Activated CD8-positive, alpha-beta memory T cell treated with anti-CD3 and anti-CD28 coated beads for 24 hours (primary cell): ENCODE results near the gene CTNNA2.

Source experiments
- DNase-seq: peaks from one replicate; pipeline ENCODE4 v3.0.0-alpha.2; 2020

CTNNA2 gene

DNA sequence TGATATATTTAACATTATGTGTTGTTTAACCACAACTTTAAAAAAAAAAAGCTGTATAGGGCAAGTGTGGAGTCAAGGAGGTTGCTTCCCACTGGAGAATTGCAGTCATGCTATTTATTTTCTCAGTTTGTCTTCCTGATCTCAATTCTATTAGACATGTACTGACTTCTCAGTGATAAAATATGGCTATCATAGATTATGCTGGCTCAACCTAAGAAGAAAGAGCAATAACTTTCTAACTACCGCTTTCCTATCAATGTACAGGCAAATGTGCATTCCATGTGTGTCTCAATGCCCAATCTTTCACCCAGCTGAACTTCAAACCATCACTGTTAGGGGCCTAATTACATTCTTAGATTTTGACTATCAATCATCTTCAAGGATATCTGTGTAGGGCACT, 201.4 kb downstream of the CTNNA2 start:
- no peak for DNase-seq

DNA sequence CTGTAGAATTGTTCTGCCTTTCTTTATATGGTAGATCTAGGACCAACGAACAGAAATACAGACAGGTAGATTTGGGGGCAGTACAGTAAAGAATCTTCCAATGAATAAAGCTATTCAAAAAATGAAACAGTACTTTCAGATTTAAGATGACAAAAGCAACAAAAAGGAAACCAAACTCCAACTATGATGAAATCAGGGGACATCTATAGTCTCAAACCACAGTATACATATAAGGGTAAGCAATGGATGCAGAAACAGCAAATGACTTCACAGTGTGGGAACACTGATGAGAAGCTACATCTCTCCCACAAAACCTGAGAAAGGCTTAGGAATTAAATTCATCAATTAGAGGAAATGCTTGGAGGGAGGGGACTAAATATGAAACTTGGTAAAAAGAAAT, 202.5 kb downstream of the CTNNA2 start:
- no peak for DNase-seq

DNA sequence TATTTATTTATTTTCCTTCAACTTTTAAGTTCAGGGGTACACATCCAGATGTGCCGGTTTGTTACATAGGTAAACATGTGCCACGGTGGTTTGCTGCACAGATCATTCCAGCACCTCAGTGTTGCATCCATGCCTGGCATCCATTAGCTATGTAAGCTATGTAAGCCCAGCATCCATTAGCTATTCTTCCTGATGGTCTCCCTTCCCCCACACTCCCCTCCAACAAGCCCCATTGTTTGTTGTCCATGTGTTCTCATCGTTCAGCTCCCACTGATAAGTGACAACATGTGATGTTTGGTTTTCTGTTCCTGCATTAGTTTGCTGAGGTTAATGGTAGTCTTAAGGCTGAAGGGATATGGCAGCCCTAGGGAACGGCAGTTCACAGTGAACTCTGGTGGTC, 203.4 kb downstream of the CTNNA2 start:
- DNase-seq: no peak

DNA sequence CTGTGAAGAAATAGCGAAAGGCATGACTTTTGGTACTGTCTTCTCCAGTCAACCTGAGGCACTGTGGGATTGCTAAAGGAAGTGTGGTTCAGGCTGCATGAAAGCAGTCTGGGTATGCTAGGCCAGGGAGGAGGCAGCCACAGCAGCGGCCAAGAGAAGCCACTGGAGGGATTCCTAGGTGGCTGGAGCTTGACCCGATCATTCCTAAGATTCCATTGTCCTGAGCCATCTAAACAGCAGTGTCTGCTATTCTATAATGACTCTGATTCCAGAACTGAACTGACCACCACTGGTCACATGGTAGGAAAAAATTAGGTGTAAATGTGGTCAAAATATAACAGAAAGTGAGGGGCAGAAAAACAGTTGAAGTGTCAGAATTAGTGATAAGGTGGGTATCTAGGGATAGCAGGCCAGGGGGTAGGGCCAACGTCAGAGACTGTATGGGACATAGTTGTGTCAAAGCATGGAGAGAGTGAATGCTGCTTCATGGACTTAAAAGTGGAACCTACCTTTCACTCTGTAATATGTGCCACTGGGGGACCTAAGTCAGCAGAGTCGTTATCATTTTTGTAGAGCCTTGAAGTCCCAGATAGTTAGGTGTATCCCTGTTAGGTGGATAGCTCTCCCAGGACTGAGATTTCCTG, 204.6 kb downstream of the CTNNA2 start:
- no peak for DNase-seq

DNA sequence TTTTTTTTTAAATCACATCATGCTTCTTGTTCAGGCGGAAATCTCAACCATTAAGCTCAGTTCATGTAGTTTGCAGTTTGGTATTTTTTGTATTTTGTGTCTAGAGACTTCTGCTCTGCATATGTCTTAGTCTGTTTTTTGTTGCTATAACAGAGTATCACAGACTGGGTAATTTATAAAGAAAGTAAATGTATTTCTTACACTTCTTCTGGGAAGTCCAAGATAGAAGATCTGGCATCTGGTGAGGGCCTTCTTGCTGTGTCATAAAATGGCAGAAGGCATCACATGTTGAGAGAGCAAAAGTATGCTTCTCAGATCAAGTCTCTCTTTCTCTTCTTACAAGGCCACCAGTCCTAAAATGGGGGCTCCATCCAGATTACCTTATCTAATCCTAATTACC, 208.2 kb downstream of the CTNNA2 start:
- DNase-seq: no peak

DNA sequence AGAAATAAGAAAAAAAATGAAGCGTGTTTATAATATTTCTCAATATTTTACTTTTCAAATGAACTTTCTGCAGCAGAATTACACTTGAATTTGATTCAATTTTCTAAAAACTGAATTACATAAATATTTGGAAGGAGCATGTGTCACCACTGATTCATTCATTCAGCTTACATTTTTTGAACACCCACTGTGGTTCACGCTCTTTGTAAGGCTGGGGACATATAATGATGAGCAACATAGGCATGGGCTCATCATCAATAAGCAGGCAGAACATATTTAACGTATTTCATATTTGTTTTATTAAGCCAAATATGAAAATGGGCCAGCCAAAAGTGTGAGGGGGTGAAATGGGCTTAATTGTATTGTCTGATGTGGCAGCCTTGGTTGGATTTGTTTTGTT, 209.1 kb downstream of the CTNNA2 start:
- no peak for DNase-seq

DNA sequence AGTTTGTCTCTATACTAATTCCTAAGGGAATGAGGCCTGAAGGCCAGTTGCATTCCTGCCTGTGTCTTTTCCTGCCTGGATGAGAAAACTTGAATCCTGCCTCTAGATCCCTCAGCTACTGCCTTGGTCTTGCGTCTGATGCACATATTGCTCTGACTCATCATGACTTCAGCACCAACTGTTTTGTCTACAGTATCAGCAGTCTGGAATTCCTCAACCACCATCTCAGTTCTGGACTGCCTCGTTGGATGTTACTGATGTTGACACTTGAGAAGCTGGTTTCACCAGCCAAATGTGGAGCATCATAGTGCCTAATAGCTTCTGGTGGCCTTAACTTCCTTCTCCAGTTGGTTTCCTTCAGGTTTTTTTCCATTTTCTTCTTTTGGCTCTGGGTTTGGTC, 211.0 kb downstream of the CTNNA2 start:
- DNase-seq: no peak

DNA sequence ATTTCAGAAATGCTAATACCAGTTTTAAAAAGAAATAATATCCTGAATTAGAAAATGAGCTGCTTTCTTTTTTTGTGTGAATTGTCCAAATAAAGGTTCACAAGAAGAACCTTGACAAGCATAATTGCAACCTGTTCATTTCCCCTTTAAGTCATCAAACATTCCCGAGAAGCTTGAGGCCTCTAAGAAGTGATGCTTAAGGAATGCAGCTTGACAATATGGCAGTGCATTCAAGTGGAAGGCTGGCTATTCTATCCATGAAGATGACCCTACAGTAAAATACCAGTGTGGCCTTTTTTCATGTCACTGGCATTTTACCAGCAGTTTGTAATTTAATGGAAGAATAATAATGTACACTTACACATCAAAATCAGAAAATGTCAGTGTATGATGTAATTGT, 216.7 kb downstream of the CTNNA2 start:
- no peak for DNase-seq

DNA sequence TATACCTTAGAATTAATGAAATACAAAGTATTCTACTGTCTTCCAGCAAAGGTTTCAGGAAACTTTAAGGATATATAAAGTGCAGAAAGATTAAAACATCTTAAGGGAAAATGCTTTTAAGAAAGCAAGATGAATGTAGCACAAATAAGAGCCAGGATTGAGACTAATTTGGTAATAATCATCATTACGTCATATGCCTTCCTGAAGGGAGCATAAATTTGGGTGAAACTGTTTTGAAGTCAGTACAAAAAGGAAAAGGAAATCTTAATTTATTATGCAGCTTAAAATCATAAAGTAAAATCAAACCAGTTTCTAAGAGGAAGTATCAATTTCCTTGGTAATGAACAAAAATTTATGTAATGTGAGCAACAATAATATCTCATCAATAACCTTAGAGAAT, 221.7 kb downstream of the CTNNA2 start:
- no peak for DNase-seq

DNA sequence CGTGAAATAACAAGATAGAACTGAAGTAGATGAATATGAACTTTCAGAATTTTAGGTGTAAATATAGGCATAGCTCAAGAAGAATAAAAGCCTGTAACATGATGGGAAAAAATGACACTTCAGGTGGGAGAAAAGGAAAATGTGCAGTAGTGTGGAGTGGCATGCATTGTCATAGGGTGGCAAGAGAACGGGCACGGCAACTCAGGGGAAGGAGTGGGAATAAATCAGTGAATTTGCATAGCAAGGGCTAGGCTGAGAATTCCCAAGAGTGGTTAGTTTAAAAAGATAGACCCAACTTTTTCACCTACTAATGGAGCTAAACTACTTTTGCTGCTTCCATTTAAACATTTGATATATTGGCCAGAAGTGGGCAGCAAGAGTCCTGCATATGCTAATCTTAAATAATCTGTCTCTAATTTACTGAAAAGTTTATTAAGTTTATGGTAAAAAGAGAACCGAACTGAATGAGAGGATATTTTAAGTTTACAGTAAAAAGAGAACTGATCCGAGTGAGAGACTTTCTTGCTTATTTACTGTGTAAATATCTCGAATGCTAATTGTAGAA, 228.1 kb downstream of the CTNNA2 start:
- DNase-seq: no peak

DNA sequence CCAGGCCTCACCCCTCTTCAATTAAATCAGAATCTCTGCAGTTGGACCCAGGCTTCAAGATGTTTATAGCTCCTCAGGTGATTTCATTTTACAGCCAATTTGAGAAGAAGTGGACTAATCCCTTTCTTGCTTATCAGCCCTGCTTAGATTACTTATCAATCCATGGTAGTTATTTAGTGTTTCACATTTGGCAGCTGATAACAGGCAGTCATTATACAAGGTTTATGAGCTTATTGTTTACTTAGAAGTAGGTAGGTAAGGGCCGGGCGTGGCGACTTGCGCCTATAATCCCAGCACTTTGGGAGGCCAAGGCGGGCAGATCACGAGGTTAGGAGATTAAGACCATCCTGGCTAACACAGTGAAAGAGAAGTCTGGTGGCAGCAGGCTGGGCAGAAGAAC, 237.5 kb downstream of the CTNNA2 start:
- no peak for DNase-seq

DNA sequence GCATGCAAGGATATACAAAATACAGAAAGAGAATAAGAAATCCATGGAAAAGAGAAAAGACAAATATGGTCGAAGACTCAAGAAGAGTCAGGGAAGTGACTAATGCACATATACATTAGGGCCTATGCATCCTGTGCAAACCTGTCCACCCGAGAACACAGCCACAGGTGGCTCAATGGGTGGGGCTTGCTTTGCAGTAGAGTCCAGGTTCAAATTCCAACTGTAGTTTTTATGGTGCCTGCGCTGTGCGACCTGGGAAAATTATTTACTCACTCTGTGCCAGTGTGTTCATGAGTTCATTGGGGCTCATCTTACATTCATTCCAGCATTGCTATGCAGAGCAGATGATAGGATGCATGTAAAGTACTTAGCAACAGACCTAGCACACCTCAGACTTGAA, 244.7 kb downstream of the CTNNA2 start:
- DNase-seq: no peak

DNA sequence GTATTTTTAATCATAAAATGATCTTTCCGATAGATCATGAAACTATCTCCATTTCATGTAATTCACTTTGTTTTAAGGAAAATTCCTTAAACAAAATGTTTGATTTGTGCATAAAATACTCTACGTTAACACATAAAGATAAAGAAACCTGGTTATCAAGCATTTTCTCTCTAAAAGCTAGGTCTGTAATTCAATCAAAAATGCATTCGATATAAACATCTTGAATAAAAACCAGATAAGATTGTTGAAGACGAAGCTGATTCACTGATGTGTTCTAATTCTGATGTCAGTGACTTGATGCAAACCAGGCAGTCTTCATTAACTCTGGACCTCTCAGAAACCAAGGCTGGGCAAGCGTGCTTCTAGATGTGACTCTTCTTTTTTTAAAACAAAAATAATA, 245.2 kb downstream of the CTNNA2 start:
- no peak for DNase-seq

DNA sequence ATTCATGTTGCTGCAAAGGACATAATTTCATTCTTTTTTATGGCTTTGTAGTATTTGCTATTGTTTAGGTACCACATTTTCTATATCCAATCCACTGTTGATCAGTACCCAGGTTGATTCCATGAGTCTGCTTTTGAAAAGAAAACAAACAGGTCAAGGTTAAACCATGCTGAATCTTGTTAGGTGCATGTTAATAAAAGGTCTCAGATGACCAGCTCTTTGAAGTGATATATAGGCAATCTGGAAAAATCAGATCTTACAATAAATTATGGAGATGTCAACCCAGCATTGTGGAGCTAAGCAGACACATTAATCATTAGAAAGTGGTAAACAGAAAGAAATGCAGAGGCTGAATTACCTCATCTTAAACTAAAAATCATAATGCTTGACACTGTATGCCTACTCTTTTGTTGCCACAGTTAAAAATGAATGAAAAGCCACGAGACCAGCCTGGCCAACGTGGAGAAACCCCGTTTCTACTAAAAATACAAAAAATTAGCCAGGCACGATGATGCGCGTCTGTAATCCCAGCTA, 246.0 kb downstream of the CTNNA2 start:
- no peak for DNase-seq

DNA sequence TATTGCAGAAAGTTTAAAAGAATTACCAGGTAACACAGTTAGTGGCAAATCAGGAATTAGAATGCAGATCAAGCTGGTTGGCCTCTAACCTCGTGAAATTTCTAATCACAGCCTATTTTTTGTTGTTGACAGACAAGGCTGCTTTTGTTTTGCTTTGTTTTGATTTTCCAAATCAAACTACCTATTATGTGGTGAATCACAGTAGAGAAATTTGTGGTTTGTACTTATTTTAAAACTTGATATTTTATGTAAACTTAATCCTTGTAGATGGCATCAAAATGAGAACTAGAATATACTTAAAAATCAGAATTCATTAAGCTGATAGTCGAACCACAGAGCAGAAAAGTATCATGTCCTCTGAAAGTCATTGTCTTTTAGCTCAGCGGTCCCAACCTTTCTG, 258.1 kb downstream of the CTNNA2 start:
- no peak for DNase-seq

DNA sequence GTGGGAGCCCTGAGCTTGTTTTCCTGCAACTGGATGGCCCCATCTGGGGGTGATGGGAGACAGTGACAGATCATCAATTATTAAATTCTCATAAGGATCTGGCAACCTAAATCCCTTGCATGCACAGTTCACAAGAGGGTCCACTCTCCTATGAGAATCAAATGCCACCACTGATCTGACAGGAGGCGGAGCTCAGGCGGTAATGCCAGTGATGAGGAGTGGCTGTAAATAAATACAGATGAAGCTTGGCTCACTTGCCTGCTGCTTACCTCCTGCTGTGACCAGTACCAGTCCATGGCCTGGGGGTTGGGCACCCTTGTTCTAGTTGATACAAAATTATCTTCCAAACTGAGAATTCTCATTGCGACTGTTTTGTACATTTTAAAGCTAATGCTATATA, 258.6 kb downstream of the CTNNA2 start:
- DNase-seq: no peak

DNA sequence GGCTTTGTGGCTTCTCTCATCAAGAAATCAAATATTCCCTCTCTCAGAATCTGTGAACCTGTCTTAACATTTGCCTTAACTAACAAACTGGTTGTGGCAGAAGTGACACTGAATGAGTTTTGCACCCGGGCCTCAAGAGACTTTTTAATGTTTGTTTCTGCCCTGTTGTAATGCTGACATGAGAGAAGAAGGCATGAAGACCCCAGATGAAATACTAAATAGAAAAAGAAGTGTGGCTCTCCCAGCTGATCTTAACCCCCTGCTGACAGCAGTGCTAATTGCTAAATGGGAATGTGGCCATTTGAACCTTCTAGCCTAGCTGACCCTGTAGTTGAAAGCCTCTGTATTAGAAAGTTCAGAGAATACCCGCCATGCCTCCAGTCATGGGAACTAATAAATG, 261.2 kb downstream of the CTNNA2 start:
- DNase-seq: no peak

DNA sequence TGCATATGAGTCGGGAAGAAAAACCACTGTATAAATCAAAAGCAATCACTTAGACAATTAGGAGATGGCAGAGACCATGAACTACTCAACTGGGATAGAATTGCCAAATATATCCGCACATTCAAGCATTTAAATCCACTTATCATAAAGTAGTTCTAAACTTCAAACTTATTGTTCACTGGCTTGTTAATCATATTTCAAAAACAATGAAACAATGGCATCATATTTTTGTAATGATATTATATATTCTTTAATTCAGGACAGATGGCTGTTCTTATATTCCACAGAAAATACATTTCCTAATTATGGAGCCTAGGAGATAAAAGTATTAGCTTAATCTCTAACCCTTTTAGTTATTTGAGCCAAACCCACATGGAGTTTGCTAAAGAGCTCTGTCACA, 263.6 kb downstream of the CTNNA2 start:
- no peak for DNase-seq

DNA sequence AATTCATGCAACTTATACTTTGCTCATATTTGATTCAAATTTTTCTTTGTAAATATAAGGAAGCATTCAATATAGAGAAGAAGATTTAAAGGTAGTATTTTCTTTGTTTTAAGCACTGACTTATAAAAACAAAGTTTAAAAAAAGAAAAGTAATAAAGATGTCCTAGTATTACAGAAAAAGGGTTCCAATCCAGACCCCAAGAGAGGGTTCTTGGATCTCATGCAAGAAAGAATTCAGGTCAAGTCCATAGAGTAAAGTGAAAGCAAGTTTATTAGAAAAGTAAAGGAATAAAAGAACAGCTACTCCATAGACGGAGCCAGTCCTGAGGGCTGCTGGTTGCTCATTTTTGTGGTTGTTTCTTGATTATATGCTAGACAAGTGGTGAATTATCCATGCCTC, 267.9 kb downstream of the CTNNA2 start:
- DNase-seq: no peak

DNA sequence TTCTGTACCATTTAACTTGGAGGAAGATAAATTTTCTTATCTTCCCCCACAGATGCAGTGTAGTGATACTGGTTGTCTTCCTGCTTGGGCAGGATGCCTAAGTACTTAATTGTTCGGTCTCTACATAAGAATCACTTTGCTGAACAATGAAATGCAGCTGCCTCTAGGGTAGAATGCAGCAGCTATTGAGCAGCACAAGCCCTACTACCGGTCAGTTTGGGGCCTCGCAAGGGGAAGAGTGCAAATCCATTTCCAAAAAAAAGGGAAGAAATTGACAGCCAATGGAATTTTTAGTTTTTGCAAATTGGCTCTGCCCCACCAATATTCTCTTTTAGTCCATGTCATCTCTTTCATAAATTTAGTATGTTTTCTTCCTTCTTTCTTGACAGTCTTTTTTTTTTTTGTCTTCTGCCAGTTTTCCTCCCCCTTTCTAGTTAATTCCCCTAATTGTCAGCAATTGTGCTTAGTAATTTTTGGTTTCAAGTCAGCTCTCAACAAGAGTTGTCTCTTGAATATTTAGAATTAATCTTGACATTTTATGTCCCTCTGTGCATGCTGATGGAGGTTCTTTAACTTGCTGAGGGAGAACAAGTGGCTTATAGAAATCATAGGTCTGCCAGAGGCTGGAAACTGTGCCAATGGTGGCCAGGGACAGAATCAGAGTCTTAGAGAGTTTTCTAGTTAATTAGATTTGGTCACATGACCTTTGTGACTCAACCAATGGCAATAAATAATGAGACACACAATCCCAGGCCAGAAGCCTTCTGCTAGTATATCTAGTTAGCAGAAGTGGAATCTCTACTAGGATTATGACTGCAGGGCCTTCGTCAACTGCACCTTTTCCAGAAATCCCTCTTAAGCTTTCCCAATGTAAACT, 270.0 kb downstream of the CTNNA2 start:
- no peak for DNase-seq

DNA sequence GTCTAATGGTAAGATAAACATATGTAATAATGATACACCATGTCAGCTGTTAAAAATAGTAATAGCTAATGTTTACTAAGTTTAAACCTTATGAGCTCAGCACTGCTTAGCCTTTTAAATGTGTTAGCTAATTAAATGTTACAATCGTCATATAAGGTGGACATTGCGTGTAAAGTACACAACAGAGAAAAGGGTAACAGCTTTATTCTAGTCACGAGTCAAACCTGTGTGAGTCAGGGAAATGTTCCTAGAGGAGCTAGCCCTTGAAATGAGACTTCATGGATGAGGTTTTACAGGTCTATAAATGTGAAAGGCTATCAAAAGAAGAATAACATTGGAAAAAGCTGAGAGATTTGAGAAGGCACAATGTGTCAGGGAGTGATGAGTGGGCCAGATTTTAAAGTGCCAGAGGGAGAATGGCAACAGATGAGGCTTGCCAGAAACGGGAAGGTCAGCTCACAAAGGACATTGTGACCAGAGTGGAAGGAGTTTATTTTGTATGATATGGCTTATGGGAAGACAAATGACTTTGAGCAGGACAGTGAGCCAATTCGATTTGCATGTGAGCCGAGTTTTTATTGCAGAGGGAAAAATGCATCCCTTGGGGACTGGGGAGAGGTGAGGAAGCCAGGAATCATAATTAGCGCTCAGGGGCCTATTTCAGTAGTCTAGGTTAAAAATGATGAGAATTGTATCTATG, 276.3 kb downstream of the CTNNA2 start:
- DNase-seq: no peak

DNA sequence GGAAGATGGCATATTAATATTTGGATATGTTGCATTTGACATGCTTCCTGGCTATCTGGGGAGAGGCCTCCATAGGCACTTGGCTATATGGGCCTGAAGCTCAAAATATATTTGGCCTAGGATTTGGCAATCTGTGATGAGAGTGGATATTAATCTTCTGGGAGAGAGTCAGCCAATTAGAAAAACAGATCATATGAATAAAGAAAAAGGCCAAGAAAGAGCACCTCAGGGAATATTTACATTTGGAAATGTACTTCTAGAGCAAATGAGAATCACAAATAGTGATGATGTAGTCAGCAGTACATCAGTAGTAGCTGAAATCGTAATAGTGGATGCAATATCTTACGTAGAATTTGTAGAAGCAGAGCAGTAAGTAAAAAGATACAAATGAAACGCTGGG, 277.0 kb downstream of the CTNNA2 start:
- no peak for DNase-seq

DNA sequence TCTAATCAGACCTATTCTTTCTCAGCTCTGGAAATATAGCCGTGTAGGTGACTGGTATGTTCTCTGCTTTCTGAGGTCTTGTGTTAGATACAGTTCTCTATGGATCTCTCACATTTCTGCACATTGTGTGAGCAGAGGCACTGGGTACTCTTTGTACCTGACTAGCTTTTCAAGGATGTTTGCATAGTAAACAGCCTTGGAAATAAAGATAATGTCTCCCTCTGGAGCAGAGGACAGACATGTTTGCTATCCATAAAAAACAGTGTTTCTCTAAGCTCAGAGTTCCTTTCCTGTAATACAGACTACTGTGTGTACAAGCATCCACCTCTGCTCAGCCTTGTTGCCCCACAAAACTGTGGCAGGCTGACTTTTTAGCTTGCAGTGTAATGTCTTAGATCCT, 279.2 kb downstream of the CTNNA2 start:
- DNase-seq: no peak

DNA sequence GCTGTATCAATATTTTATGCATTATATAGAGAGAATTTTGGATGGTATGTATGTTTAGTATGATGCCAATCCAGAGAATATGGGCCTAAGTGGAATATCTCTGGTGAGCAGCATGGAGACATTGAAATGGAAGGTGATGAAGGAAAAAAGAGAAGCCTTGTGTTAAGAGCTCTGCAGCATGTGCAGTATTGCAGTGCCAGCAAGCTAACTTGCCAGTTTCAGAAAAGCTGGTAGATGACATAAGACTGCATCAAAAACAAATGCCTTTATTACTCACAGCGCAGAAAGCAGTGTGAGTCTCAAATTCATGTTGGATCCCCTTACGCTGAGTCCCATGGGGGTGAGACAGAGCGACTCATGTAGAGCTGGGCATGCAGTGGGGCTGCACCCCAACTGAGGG, 280.2 kb downstream of the CTNNA2 start:
- DNase-seq: no peak
